ENCODE data around the gene ZC3H6.
"Not testable (repeated sequence)": the region's sequence is repeated elsewhere in the genome, so short reads cannot be mapped to it uniquely, and the experiment has no call there.

The ZC3H6 gene

DNA sequence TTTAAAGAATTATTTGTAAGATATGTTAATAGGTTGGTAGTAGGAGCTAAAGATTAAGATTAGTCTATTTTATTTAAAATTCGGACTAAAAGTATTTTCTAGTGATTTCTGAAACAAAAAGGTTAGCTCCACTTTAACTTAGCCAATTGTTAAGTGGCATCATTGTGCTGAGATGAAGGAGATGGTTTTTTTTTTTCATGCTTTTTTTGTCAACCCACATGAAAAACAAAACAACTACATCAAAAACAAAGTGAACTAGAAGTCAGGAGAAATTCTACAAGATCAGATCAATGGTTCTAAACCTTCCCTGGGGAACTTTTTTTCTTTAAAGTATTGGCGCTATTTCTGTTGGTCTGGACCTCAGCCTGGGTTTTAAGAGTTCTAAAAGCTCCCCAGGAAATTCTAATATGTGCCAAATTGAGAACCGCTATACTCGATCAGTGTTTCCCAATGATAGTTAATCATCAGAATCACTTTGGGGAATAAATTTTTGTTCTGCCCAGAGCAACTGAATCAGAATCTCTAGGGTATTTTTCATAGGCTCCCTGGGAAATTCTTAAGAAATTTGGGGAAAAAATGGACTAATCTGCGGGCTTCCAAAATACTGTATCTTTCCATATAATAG is 2.3 kb downstream of the ZC3H6 start:
- DNase-seq (ENCODE audit: low read depth in 2 of 2): no peak

- not testable (repeated sequence) for DNase-seq (ENCODE audit: low read depth in 2 of 2)
Observed at GRCh38 chr2:112282066-112282465, 6.7 kb downstream of the ZC3H6 start.

GRCh38 chr2:112283535-112283934 is 8.1 kb downstream of the ZC3H6 start:
- DNase-seq (ENCODE audit: low read depth in 2 of 2): not testable (repeated sequence)

- no peak for DNase-seq (ENCODE audit: low read depth in 2 of 2)
Observed at GRCh38 chr2:112290088-112290487, 14.7 kb downstream of the ZC3H6 start.

DNA sequence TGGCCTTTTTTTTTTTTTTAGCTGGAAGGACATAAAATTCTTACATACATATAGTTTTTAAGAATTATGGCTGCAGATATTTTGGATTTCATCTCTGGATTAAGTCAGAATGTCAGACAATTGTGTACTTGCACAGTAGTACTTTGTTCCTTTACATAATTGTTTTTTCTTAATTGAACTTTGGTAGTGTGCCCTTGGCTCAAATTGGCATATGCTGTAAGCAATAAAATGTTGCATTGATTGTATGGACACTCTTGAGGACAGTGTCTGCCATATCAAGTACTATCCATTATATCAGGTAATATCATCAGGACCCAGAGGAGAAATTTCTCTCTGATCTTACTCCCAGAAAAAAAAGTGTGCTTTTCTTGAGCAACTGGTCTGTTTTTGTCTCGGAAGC is 15.3 kb downstream of the ZC3H6 start:
- DNase-seq (ENCODE audit: low read depth in 2 of 2): no peak

DNA sequence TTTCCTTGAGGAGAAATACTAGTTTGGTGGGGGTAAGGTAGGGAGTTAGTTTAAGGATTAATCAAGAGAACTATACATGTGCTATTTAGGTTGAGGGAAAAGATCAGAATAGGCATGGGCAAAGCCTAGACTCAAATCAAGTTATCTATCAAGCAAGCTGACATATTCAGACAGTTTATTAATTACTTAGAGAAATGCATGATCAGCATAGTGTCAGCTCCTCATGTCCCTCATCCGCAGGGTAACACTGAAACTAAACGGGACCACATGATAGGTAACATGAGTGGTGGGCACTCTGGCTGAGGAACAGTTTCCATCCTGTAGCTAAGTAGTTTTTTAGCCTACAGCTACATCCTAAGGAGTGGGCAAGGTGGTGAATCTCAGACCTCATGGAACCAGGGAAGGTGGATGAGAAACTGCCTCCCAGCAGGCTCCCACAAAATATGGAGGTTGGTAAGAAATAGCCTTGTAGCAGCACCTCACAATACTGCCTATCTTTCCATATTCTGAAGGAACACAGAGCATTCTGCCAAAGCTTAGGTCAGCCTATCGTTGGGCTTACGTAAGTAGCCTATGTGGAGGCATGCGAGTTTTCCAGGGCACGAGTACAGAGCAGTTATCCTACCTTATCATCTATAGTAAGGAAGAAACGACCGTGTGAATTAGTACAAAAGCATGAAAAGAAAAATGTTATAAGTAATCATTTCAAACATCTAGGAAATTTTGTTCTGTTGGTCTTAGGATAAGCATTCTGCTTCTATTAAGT is 18.4 kb downstream of the ZC3H6 start:
- no peak for DNase-seq (ENCODE audit: low read depth in 2 of 2)

GRCh38 chr2:112295407-112296078 is 20.1 kb downstream of the ZC3H6 start:
- DNase-seq (ENCODE audit: low read depth in 2 of 2): no peak

- no peak for DNase-seq (ENCODE audit: low read depth in 2 of 2)
Observed at GRCh38 chr2:112296407-112296806, 21.0 kb downstream of the ZC3H6 start.

- DNase-seq (ENCODE audit: low read depth in 2 of 2): no peak
Observed at GRCh38 chr2:112301171-112301584, 25.8 kb downstream of the ZC3H6 start.

GRCh38 chr2:112301973-112302372 is 26.6 kb downstream of the ZC3H6 start:
- DNase-seq (ENCODE audit: low read depth in 2 of 2): no peak

GRCh38 chr2:112304298-112304941 is 29.0 kb downstream of the ZC3H6 start:
- no peak for DNase-seq (ENCODE audit: low read depth in 2 of 2)

GRCh38 chr2:112305132-112305531 is 29.7 kb downstream of the ZC3H6 start:
- DNase-seq (ENCODE audit: low read depth in 2 of 2): no peak

- no peak for DNase-seq (ENCODE audit: low read depth in 2 of 2)
Observed at GRCh38 chr2:112310906-112311305, 35.5 kb downstream of the ZC3H6 start.

DNA sequence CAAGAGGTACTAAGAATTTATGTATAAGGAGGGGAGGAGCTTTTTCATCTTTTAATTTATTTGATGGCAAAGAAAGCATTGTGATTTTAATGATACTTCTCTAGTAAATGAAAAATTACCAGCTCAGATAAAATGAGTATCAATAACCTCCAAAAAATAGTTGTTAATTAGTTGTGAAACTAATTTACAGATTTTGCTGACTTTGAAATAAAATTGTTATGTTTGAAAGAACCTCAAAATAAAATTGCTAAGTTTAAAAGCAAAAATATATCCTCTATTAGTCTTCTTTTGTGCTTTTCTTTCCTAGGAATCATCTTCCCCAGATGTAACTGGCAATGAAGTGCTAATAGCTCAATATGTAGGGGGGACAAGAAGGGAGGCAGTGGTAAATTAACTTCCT is 36.5 kb downstream of the ZC3H6 start:
- DNase-seq (ENCODE audit: low read depth in 2 of 2): no peak

DNA sequence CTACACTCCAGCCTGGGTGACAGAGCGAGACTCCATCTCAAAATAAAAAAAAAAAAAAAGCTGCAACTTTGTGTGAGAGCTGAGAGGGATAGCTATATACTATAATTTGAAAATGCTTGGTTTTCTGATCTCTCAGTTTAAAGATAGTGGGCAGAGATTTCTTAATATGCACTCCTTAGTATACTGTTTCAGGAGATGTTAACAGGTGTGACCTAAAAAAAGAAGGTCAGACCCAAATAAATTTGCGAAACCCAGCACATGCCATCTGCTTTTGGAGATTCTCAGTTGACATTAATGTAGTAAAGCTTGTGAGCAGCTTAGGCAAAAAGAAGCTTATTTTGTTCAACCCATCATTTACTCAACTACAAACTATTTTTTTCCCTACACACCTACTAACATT is 37.4 kb downstream of the ZC3H6 start:
- no peak for DNase-seq (ENCODE audit: low read depth in 2 of 2)

DNA sequence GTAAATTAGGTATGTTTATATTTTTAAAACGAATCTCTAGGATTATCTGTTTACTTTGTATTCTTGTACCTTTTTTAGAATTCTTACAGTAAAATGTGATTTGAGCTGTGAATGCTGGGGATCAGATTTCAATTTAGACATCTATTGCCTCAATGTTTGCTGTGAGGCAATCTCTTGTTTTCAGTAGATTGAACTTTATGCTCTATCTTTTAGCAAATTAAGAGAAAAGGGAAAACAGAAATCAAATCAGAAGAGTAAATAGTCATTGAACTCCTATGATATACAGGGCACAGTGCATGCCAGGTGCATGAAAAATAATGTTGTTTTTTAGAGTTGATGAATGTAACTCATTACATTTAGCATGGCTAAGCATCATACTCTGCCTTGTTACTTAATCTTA is 39.5 kb downstream of the ZC3H6 start:
- DNase-seq (ENCODE audit: low read depth in 2 of 2): no peak

DNA sequence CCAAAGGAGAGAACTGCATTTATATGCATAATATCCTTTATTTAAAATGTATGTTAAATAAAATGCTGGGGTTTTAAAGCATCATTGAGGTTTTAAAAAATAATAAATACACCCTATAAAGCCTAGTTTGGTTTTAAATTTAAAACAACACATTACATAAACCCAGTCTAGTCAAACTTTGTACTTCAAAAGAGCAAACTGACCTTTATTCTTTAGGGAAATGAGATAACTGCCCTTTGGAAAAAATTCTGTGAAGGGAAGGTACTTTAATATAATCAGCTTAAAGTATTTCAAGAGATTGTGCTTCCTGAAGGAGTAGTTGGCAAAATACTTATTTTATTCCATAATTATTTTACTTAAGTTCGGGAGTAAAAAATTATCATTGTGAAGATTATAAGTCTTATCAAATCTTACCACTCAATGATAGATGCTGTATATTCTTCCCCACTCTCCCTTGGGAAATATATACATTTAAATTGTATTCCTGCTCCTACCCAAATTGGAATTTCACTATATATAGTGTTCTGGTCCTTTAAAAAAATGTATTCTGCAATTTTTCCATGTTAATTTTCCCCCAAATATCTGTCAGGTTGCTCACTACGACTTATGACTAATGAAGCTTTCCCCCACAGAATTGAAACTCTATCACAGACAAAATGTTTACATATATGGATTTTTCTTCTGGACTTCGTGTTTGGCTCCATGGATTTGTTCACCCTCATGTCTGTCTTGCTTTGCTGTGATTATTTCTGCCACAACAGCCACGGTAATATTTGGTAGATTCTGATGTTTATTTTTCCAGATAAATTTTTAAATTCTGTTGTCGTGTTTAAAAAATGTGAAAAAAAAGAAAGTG is 42.1 kb downstream of the ZC3H6 start:
- no peak for DNase-seq (ENCODE audit: low read depth in 2 of 2)

GRCh38 chr2:112318515-112318914 is 43.1 kb downstream of the ZC3H6 start:
- no peak for DNase-seq (ENCODE audit: low read depth in 2 of 2)

DNA sequence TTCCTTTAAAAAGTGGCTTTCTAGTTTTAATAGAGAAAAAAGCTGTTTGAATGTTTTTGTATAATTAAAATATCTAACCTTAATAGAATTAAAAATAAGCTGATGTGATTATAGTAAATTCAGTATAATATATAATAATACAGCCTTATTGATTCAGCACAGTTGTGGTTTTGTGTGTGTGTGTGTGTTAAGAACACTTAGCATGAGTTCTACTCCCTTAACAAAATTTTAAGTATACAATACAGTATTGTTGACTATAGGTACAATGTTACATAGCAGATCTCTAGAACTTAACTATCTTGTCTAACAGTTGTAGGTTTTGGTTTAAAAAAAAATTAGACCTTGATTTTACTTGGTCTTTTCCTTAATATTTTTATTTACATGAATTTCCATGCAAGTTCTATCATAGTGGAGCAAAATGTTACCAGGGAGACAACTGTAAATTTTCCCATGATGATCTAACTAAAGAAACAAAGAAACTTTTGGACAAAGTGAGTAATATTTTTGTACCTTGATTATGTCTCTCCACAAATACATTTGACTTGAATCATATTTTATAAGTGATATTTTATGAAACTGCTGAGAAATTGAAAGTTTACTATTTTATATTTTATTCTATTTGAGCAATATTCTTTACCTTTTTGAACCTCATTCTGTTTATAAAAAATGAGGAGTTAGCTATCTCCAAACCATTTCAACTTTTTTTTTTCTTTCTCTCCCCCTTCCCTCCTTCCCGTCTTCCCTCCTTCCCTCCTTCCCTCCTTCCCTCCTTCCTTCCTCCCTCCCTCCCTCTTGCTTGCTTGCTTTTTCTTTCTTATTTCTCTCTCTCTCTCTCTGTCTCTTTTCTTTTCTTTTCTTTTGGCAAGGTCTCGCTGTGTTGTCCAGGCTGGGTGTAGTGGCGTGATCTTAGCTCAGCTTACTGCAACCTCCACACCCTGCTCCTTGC is 46.3 kb downstream of the ZC3H6 start:
- no peak for DNase-seq (ENCODE audit: low read depth in 2 of 2)

DNA sequence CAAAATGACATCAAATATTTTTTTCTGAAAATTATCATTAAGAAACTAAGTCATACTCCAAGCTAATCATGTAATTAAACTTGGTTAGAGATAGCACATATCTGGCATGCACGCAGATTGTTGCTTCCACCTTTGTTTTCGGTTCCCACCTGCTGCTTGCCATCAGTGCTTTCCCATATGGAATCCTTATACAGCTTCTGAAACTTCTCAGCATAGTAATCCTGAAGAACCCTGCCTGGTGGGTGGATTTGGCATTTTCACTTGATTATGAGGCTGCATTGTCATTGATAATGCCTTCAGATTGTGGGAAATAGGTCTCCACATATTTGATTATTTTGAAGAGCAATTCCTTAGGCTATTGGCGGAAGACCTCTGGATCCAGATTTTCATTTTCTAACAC is 47.5 kb downstream of the ZC3H6 start:
- no peak for DNase-seq (ENCODE audit: low read depth in 2 of 2)

All from stimulated activated CD4-positive, alpha-beta T cell treated with anti-CD3 and anti-CD28 coated beads, Interleukin-15, amount 100 ng/mL, for 48 hours (primary cell).